UCSD-AML1 (cell line): Measurements from ENCODE around the gene SOX8.
"Not testable (repeated sequence)": the region's sequence is repeated elsewhere in the genome, so short reads cannot be mapped to it uniquely, and the experiment has no call there.

Source experiments
- DNase-seq: peaks from one replicate; lab custom pipeline; 2025; ENCODE audit not compliant: unreplicated experiment; lab: John Stamatoyannopoulos, UW

Gene SOX8

DNA sequence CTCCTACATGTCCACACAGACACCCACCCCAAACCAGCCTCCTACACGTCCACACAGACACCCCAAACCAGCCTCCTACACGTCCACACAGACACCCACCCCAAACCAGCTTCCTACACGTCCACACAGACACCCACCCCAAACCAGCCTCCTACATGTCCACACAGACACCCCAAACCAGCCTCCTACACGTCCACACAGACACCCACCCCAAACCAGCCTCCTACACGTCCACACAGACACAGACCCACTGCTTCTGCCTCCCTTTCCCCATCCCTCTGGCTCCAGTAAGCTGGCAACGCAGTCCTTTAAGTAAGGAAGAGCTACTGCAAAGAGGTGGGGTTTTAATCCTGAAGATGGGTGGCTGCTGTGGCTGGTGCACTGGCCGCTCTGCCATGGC, 27.8 kb upstream of the SOX8 start:
- DNase-seq, result not testable (repeated sequence)

DNA sequence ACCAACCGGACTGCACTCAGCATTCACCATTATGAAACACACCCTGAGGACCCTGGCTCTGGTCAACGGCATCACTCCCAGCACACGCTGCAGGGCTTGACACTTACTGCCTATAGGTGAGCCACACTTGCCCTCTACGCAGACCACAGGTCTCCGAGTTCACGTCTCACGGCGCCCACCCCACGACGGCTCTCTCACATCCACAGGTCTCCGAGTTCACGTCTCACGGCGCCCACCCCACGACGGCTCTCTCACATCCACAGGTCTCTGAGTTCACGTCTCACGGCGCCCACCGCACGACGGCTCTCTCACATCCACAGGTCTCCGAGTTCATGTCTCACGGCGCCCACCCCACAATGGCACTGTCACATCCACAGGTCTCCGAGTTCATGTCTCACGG, 25.8 kb upstream of the SOX8 start:
- not testable (repeated sequence) for DNase-seq

DNA sequence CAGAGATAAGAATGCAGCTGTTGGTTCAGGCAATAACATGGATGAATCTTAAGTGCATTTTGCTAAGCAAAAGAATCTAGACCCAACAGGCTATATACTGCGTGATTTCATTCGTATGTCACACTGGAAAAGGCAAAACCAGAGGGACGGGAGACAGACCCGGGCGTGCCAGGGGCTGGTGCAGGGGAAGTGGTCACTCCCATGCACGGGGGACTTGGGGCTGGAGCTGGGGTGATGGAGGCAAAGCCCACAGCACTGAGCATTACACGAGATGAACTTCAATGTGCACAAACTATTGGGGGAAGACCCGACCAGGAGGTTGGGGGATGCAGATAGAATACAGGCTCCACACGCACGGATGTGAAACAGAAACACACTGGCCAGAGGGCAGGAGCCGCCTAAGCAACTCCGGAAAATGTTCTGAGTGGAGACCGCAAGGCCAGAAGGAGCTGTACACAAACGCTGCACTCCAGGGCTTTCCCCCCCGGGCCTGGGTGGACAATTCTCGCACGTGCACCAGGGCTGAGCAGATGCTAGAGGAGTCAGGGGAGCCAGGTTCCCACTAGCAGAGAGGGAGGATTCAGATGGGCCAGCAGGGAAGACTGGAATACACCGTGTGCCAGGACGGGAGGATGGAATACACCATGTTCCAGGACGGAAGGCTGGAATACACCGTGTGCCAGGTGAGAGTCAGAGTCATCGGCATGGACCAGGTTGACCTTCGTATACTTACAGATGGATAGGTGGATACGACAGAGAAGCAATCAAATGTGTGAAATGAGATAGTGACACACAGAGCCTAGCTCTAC, 22.1 kb upstream of the SOX8 start:
- no peak for DNase-seq

- DNase-seq, result no peak
Measured at GRCh38 chr16:962366-962765, 19.2 kb upstream of the SOX8 start.

DNA sequence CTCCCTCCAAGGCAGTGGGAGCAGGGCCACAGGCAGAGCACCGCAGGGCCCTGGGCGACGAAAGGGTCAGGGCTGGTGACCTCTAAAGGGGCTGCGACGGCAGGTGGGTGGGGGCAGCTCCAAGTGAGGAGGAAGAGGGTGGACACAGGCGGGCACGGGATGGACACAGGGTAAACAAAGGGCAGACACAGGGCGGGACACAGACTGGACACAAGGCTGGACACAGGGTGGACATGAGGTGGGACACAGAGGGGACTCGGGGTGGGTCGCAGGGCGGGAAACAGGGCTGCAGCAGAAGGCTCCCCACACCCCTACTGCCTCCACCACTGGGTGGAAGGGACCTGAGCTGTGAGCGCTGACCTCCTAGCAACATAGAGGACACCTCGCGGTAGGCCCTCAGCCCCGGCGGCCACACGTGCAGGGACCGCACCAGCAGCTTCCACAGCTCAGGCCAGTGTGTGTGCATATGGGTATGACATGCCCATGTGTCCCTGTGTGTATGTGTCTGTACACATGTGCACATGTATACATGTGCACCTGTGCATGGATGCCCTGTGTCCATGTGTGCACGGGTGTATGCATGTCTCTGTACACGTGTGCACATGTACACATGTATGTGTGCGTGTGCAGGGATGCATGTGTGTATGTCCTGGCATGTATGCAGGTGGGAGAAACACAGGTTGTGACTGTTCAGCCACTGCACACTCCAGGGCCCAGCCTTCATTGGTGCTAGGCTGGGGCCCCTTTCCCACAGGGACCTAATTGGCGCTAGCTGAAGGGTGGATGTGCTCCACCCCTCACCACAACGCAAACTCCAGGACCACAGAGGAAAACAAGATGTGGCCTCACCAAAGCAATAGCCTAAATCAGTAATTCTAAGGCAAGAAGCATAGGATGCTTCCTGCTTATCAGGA, 18.4 kb upstream of the SOX8 start:
- no peak for DNase-seq

DNA sequence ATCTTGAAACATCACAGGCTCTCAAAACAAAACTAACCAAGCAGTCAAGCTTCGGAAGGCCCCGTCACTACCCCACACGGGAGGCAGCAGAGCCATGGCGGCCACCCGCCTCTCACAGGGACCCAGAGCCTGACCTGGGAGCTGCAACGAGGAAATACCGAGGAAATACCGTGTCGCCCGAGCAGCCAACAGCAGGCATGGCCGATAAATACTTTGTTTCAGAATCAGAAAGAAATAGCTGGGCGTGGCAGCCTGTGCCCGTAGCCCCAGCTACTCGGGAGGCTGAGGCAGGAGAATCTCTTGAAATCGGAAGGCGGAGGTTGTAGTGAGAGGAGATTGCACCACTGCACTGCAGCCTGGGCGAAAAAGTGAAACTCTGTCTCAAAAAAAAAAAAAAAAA, 17.7 kb upstream of the SOX8 start:
- no peak for DNase-seq

- DNase-seq, result no peak
Measured at GRCh38 chr16:964356-965035, 17.1 kb upstream of the SOX8 start.

- DNase-seq, result no peak
Measured at GRCh38 chr16:965036-965395, 16.6 kb upstream of the SOX8 start.

GRCh38 chr16:965487-965886, 16.1 kb upstream of the SOX8 start:
- DNase-seq, result no peak

DNA sequence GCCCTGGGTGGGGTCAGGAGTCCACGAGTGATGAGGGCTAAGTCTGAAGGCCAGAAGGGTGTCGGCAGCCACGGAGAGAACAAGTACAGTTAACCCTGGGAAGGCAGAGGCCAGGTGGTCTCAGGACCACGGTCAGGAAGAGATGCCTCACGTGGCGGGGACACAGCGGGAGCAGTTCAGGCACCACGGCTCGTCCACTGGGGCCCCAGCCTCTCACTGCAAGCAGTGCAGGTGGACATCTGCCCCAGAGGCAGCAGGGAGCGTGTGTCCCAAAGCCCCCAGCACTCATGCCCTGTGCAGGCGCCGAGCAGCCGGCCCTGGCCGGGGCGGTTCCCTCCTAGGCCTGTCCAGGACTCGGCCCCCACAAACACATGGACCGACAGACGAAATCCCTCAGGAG, 15.5 kb upstream of the SOX8 start:
- DNase-seq, result no peak

GRCh38 chr16:966505-966904, 15.1 kb upstream of the SOX8 start:
- no peak for DNase-seq

DNA sequence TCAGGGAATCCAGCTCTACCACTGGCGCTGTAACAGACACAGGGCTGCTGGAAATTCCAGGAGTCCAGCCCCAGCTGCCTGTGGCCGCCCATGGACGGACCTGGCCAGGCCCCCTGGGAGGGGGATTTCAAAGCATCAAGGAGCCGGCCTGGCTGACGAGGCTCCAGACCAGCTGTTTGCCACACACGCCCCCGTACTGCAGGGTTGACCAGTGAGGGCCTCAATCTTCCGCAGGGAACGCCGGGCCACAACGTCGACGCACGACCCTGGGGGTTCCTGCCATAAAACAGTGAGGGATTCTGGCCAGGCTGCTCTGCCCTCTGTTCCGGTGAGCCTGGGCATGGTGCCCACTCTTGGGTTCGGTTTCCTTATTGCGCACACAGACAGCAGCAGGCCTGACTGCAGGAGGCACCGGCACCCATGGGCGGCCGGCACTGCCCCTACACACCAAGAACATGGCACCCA, 14.5 kb upstream of the SOX8 start:
- no peak for DNase-seq

DNA sequence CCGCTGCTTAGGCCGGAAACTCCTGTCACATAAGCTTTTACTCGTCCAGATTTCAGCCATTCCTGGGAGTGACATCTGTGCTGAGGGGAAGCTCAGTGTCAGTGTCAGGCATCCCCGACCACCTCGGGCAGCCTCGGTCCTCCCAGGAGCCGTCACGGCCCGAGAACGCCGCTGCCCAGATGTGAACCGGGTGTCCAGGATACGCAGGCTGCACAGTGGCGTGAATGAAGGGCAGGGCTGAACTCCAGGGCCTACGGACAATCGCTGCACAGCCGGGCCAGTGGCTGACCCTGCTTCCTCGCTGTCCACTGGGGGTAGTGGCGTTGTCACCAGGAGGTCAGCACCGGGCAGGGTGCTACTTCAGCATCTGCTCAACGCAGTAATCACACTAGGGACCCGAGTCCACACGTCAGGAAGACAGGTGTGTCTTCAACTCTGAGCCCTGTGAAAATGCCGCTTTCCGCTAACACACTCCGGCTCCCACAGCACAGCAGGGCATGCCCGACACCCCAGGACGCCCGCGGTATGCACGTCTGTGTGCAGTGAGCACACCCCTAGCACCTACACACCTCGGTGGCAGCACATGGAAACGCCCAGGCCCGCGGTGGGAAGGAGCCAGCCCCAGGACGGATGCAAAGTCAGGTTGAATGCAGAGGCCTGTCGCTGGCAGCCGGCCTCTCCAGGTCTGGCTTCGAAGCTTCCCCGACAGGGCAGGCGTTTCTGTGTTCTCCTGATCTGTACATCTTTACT, 13.8 kb upstream of the SOX8 start:
- DNase-seq, result no peak

- no peak for DNase-seq
Measured at GRCh38 chr16:968620-969019, 12.9 kb upstream of the SOX8 start.

GRCh38 chr16:969508-970385, 11.8 kb upstream of the SOX8 start:
- no peak for DNase-seq

DNA sequence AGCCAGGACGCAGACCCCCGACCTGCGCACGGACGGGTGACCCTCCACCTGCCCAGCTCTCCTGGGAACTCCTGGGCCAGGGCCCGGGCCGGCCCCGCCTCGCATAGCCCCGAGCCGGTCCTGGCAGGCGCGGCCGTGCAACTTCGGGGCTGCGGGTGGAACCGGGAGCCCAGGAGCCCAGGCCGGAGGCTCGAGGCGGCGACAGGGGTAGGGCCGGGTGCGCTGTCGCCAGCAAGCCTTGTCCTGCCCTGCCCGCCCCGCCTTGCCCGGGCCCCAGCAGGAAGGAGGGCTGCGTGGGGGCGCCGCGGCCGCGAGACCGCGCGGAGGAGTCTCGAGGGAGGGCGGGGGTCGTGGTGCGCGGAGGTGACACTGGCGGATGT, 11.2 kb upstream of the SOX8 start:
- no peak for DNase-seq

DNA sequence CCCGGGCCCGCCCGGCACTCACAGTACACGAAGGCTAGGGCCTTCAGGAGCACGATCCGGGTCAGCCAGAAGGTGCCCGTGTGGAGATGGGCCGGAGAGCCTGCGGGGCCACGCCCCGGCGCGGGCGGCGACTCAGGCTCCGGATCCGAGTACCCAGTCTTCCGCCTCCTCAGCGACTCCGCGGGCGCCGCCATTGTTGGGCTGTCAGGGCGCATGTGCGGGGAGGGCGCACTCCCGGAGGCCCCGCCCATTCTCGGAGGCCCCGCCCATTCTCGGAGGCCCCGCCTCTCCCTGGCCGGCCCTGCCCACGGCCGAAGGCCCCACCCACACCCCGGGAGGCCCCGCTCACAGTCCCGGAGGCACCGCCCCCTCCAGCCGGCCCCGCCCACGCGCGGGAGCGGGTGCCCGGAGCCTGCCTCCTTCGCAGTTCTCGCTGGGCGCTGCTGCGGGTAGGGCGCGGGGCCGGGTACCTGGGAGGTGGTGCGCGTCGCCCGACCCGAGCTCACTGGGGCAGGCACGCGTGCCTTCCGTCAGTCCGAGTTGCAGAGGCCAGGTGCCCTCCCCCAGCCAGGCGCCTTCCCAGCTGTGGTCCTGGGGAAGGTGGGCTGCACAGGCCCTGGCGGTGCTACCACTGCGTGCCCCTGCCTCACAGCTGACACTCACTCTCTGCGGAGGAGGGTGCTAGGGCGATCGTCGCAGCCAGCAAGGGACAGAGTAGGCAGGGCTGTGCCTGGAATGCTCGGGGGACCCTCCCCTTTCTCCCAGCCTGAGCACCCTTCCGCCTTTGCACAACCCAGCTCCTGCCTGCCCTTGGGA, 10.6 kb upstream of the SOX8 start, which contains the start of gene LMF1:
LMF1 (minus strand) TSS at position 219 of the 816 bp plus-strand sequence; CDS start at position 215, 4 bp downstream.
- peak; percentile 95 for DNase-seq

DNA sequence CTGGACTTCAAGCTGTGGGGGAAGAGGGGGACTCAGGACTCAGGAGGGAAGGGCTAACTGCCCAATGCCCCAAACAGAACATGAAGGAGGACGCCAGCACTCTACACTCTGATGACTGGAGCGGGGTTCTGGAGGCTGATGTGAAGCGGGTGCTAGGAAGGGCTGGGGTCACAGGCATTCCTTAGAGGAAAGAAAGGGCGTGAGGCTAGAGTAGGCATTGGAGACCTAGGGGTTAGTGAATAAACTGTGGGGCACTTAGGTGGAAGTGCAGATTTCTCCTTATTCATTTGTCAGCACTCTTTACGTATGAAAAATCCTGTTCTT, 10.0 kb upstream of the SOX8 start:
- no peak for DNase-seq

GRCh38 chr16:971981-972315, 9.6 kb upstream of the SOX8 start:
- no peak for DNase-seq
